Adrenal gland (tissue), 12 donors: ENCODE data around the gene CEP112. TPM values are rescaled to one million over a fixed set of nuclear protein-coding genes. Genes with fewer than 3 reads are reported as not detected.
A peak's percentile ranks its signal among the peaks of the same experiment; 100 is the strongest.

Experiments
- DNase-seq, 7 donors: peaks; one replicate each; pipeline ENCODE4 v3.0.0-alpha.2; 2019 to 2020
- H3K27ac ChIP-seq, 5 donors: fragments of 200-600 bp; sonication (generic) in 4 of 5; 1 replicate in 3 of 5; 2 replicates in 2 of 5; pipeline versions ENCODE4 v1.5.1 to v1.8.0; 2016 to 2020; ENCODE audit warnings: mild to moderate bottlenecking in 1 of 5
- H3K27me3 ChIP-seq: fragments of 200-600 bp; 2 replicates; pipeline ENCODE4 v1.8.0; 2021
- H3K36me3 ChIP-seq, 2 donors: fragments of 200-600 bp; replicated peaks in 1 of 2; 1 replicate in 1 of 2; 2 replicates in 1 of 2; pipeline versions ENCODE4 v1.5.1 to v1.8.0; 2018 to 2022
- H3K4me1 ChIP-seq, 2 donors: fragments of 200-600 bp; replicated peaks in 1 of 2; 1 replicate in 1 of 2; 2 replicates in 1 of 2; pipeline versions ENCODE4 v1.5.1 to v1.8.0; 2018 to 2021
- H3K4me3 ChIP-seq, 4 donors: fragments of 200-600 bp; sonication (generic) in 3 of 4; one replicate each; pipeline ENCODE4 v1.5.1; 2016 to 2018
- H3K9me3 ChIP-seq, 3 donors: fragments of 200-600 bp; sonication (generic) in 1 of 3; replicated peaks in 1 of 3; 1 replicate in 2 of 3; 2 replicates in 1 of 3; pipeline versions ENCODE4 v1.5.1 to v1.8.0; 2016 to 2021
- CTCF ChIP-seq, 6 experiments: fragments of 450-650 bp in 4 of 6; fragments of 200-600 bp in 2 of 6; sonication (generic) in 1 of 6; IDR thresholded peaks; 1 replicate in 5 of 6; 2 replicates in 1 of 6; pipeline versions ENCODE4 v1.5.1 to v1.8.0; 2016 to 2021; ENCODE audit warnings: antibody characterized with exemption in 6 of 6, mild to moderate bottlenecking in 2 of 6, moderate library complexity in 1 of 6
- POLR2A ChIP-seq, 2 donors: fragments of 450-650 bp; IDR thresholded peaks; one replicate each; pipeline ENCODE4 v1.6.1; 2017; ENCODE audit warnings: antibody characterized with exemption in 2 of 2, mild to moderate bottlenecking in 2 of 2, moderate library complexity in 1 of 2
- WGBS, 4 donors: extraction: QIAGEN DNeasy Blood & Tissue Kit in 2 of 4; methylation state at CpG; one replicate each; pipeline versions ENCODE4 v1.1.5 to v1.1.7; 2013 to 2017; 5-methylcytosine and 5-hydroxymethylcytosine counted together
- intact Hi-C, 2 donors: fragments of 100-400 bp; cut with DNase I; formaldehyde crosslinking; loops; one replicate each; pipeline versions ENCODE4 v1.14.1 to v1.15.0; 2022 to 2023
- polyA plus RNA-seq, 3 donors: library from polyadenylated mRNA; stranded (reverse); fragments of 200-250 nt in 2 of 3; fragments of 350-450 nt in 1 of 3; fragmentation: Illumina TruSeq in 1 of 3; extraction: RNeasy Lipid Tissue Mini Kit (QIAGEN cat#74804) in 1 of 3; gene quantifications; one replicate each; pipeline ENCODE4 v1.2.3, GENCODE V29; 2013 to 2014
- total RNA-seq, 9 donors: library from RNA; depleted of rRNA in 4 of 9; stranded (reverse); fragments of >200 nt in 4 of 9; fragments of 120-200 nt in 1 of 9; fragmentation: NEBNext Ultra II Directional in 1 of 9; extraction: Animal tissue kit (Norgen Biotek cat#: 25700) in 1 of 9; gene quantifications; one replicate each; pipeline versions ENCODE4 v1.1.0 to v1.2.4, GENCODE V29; 2013 to 2023
- donor health status: healthy with polysubstance abuse.
- donor health status: Bipolar disorder and iron deficiency.
- donor health status: DM: yes; HTN: yes; CAD: no.
- donor health status: DM: no; HTN: no; CAD: no.
- donor health status: DM: no; HTN: no; CAD: no.
- donor health status: DM: yes; HTN: yes; CAD: no.

The CEP112 gene
- total and polyA plus RNA-seq, 12 donors, result 4.2 to 24.1 (median 9.6) TPM

- peaks cover 0 to 9% of the 10 kb centered on the region in 2 donors for H3K4me1 ChIP-seq
- H3K27me3 ChIP-seq, result no peaks in the 10 kb centered on the region
- TF ChIP-seq POLR2A (IDR thresholded peaks at IDR 0.05) (no peak), CTCF (IDR thresholded peaks at IDR 0.05) (no peak)
- H3K4me3 ChIP-seq, result no peak overlapping the region
- DNase-seq, result no peak
- H3K9me3 ChIP-seq, result no peaks in the 10 kb centered on the region
- intact Hi-C loops, result no loop called here
- no peak overlapping the region for H3K27ac ChIP-seq
- H3K36me3 ChIP-seq, result no peaks in the 10 kb centered on the region
- WGBS, 4 donors, result 87 to 93% (median 92%) methylated on average over 4 of the region's 4 CpGs
Measured at GRCh38 chr17:65697661-65698060, 494.3 kb downstream of the CEP112 start.

GRCh38 chr17:65696739-65697394 lies 495.1 kb downstream of the CEP112 start:
- 53 to 66% (median 61%) methylated on average over 6 of the region's 6 CpGs for WGBS, 4 donors
- Histone ChIP-seq H3K9me3 (no peaks in the 10 kb centered on the region), H3K27me3 (no peaks in the 10 kb centered on the region), H3K4me3 (no peak overlapping the region), H3K27ac (no peak overlapping the region), H3K36me3 (no peaks in the 10 kb centered on the region), H3K4me1 (peaks cover 0 to 9% of the 10 kb centered on the region in 2 donors)
- TF ChIP-seq POLR2A (IDR thresholded peaks at IDR 0.05), result no peak
- no peak for TF ChIP-seq CTCF (IDR thresholded peaks at IDR 0.05)
- intact Hi-C loops, result no loop called here
- DNase-seq, result peak in 1 of 7 donors; percentile 23

- H3K27ac ChIP-seq, result no peak overlapping the region
- H3K36me3 ChIP-seq, result no peaks in the 10 kb centered on the region
- intact Hi-C loops, result no loop called here
- no peak overlapping the region for H3K4me3 ChIP-seq
- H3K27me3 ChIP-seq, result no peaks in the 10 kb centered on the region
- H3K9me3 ChIP-seq, result no peaks in the 10 kb centered on the region
- no peak for DNase-seq
- peaks cover 0 to 9% of the 10 kb centered on the region in 2 donors for H3K4me1 ChIP-seq
- WGBS, 4 donors, result 80 to 90% (median 87%) methylated on average over 3 of the region's 3 CpGs
- no peak for TF ChIP-seq POLR2A (IDR thresholded peaks at IDR 0.05)
- TF ChIP-seq CTCF (IDR thresholded peaks at IDR 0.05), result no peak
Measured at GRCh38 chr17:65694601-65695000, 497.3 kb downstream of the CEP112 start.

GRCh38 chr17:65690626-65691310 lies 501.2 kb downstream of the CEP112 start:
- H3K36me3 ChIP-seq, result no peaks in the 10 kb centered on the region
- H3K9me3 ChIP-seq, result no peaks in the 10 kb centered on the region
- no peak overlapping the region for H3K4me3 ChIP-seq
- WGBS, 4 donors, result 72 to 80% (median 79%) methylated on average over 6 of the region's 6 CpGs
- intact Hi-C loops, result no loop called here
- no peak overlapping the region for H3K27ac ChIP-seq
- H3K4me1 ChIP-seq, result no peaks in the 10 kb centered on the region
- H3K27me3 ChIP-seq, result no peaks in the 10 kb centered on the region
- DNase-seq, result no peak
- no peak for TF ChIP-seq POLR2A (IDR thresholded peaks at IDR 0.05)
- TF ChIP-seq CTCF (IDR thresholded peaks at IDR 0.05), result no peak
